Central memory CD8-positive, alpha-beta T cell (primary cell): ENCODE data around the gene WNT7B.

Experiments used
- ATAC-seq: fragments of 150-1000 bp; cut with Tn5 transposase; replicated peaks from 2 replicates; pipeline ENCODE4 v1.10.0; 2022; ENCODE audit warnings: mild to moderate bottlenecking, moderate FRiP score, moderate number of reproducible peaks; ENCODE audit not compliant: poor library complexity, severe bottlenecking; ENCODE audit errors: extremely low read depth
- DNase-seq, 2 donors: peaks; one replicate each; pipeline ENCODE4 v3.0.0; 2021; ENCODE audit warnings: low spot score in 2 of 2
- H3K27ac Mint-ChIP-seq: one replicate; pipeline ENCODE4 v1.8.0; 2022; ENCODE audit warnings: low read depth, mild to moderate bottlenecking, moderate library complexity, mixed read lengths
- H3K27me3 Mint-ChIP-seq: one replicate; pipeline ENCODE4 v1.8.0; 2022; ENCODE audit warnings: mixed read lengths
- H3K36me3 Mint-ChIP-seq: one replicate; pipeline ENCODE4 v1.8.0; 2022; ENCODE audit warnings: mild to moderate bottlenecking, moderate library complexity, mixed read lengths; ENCODE audit not compliant: insufficient read depth
- H3K4me1 Mint-ChIP-seq: one replicate; pipeline ENCODE4 v1.8.0; 2022; ENCODE audit warnings: mixed read lengths
- H3K4me3 Mint-ChIP-seq: one replicate; pipeline ENCODE4 v1.8.0; 2022; ENCODE audit warnings: mild to moderate bottlenecking, moderate library complexity, mixed read lengths
- H3K9me3 Mint-ChIP-seq: one replicate; pipeline ENCODE4 v1.8.0; 2022; ENCODE audit warnings: mixed read lengths

WNT7B gene

GRCh38 chr22:45883811-45884170 is 93.2 kb downstream of the WNT7B start:
- H3K27ac Mint-ChIP-seq = no peak overlapping the region
- peaks cover 1% of the 10 kb centered on the region for H3K36me3 Mint-ChIP-seq
- H3K27me3 Mint-ChIP-seq = peaks cover 41% of the 10 kb centered on the region
- no peaks in the 10 kb centered on the region for H3K9me3 Mint-ChIP-seq
- ATAC-seq = no peak
- H3K4me1 Mint-ChIP-seq = no peaks in the 10 kb centered on the region
- no peak for DNase-seq
- no peak overlapping the region for H3K4me3 Mint-ChIP-seq

- Mint-ChIP-seq H3K27ac (no peak overlapping the region), H3K27me3 (peaks cover 48% of the 10 kb centered on the region), H3K9me3 (no peaks in the 10 kb centered on the region), H3K36me3 (peaks cover 1% of the 10 kb centered on the region), H3K4me3 (no peak overlapping the region), H3K4me1 (no peaks in the 10 kb centered on the region)
- ATAC-seq (no peak), DNase-seq (no peak)
Measured at GRCh38 chr22:45882881-45883810, 93.8 kb downstream of the WNT7B start.

- H3K36me3 Mint-ChIP-seq = peaks cover 1% of the 10 kb centered on the region
- H3K27ac Mint-ChIP-seq = no peak overlapping the region
- no peaks in the 10 kb centered on the region for H3K9me3 Mint-ChIP-seq
- peaks cover 59% of the 10 kb centered on the region for H3K27me3 Mint-ChIP-seq
- H3K4me1 Mint-ChIP-seq = no peaks in the 10 kb centered on the region
- no peak overlapping the region for H3K4me3 Mint-ChIP-seq
- DNase-seq (no peak), ATAC-seq (no peak)
Measured at GRCh38 chr22:45881524-45881875, 95.5 kb downstream of the WNT7B start.

GRCh38 chr22:45880716-45881523 is 96.0 kb downstream of the WNT7B start:
- no peak overlapping the region for H3K4me3 Mint-ChIP-seq
- H3K4me1 Mint-ChIP-seq = no peaks in the 10 kb centered on the region
- H3K9me3 Mint-ChIP-seq = no peaks in the 10 kb centered on the region
- H3K27ac Mint-ChIP-seq = no peak overlapping the region
- no peak for DNase-seq
- no peak for ATAC-seq
- peaks cover 1% of the 10 kb centered on the region for H3K36me3 Mint-ChIP-seq
- H3K27me3 Mint-ChIP-seq = peaks cover 53% of the 10 kb centered on the region

GRCh38 chr22:45880091-45880715 is 96.8 kb downstream of the WNT7B start:
- Mint-ChIP-seq H3K4me3 (no peak overlapping the region), H3K27ac (no peak overlapping the region), H3K36me3 (peaks cover 1% of the 10 kb centered on the region)

GRCh38 chr22:45879552-45879949 is 97.4 kb downstream of the WNT7B start:
- ATAC-seq = no peak
- Mint-ChIP-seq H3K27me3 (peaks cover 49% of the 10 kb centered on the region), H3K27ac (no peak overlapping the region), H3K4me3 (no peak overlapping the region), H3K36me3 (peaks cover 1% of the 10 kb centered on the region), H3K9me3 (no peaks in the 10 kb centered on the region), H3K4me1 (no peaks in the 10 kb centered on the region)
- DNase-seq = no peak

More at GRCh38 chr22:45880091-45880715, 96.8 kb downstream of the WNT7B start:
- Mint-ChIP-seq H3K4me1 (no peaks in the 10 kb centered on the region), H3K27me3 (peaks cover 49% of the 10 kb centered on the region), H3K9me3 (no peaks in the 10 kb centered on the region)
- ATAC-seq (no peak), DNase-seq (no peak)

GRCh38 chr22:45878901-45879551 is 97.9 kb downstream of the WNT7B start:
- ATAC-seq (no peak), DNase-seq (no peak)
- no peak overlapping the region for H3K4me3 Mint-ChIP-seq
- no peaks in the 10 kb centered on the region for H3K9me3 Mint-ChIP-seq
- no peak overlapping the region for H3K27ac Mint-ChIP-seq
- peaks cover 1% of the 10 kb centered on the region for H3K36me3 Mint-ChIP-seq
- peaks cover 49% of the 10 kb centered on the region for H3K27me3 Mint-ChIP-seq
- no peaks in the 10 kb centered on the region for H3K4me1 Mint-ChIP-seq

- Mint-ChIP-seq H3K9me3 (peaks cover under 1% of the 10 kb centered on the region), H3K4me3 (no peak overlapping the region), H3K27ac (no peak overlapping the region), H3K27me3 (peaks cover 49% of the 10 kb centered on the region), H3K36me3 (peaks cover 1% of the 10 kb centered on the region), H3K4me1 (no peaks in the 10 kb centered on the region)
- DNase-seq (no peak), ATAC-seq (no peak)
Measured at GRCh38 chr22:45878051-45878781, 98.7 kb downstream of the WNT7B start.

- peaks cover 46% of the 10 kb centered on the region for H3K27me3 Mint-ChIP-seq
- H3K4me3 Mint-ChIP-seq = no peak overlapping the region
- no peak for DNase-seq
Measured at GRCh38 chr22:45877651-45878050, 99.3 kb downstream of the WNT7B start.

GRCh38 chr22:45877036-45877380 is 100.0 kb downstream of the WNT7B start:
- no peak overlapping the region for H3K4me3 Mint-ChIP-seq
- H3K4me1 Mint-ChIP-seq = no peaks in the 10 kb centered on the region
- DNase-seq (no peak), ATAC-seq (no peak)
- H3K27ac Mint-ChIP-seq = no peak overlapping the region
- H3K36me3 Mint-ChIP-seq = peaks cover 1% of the 10 kb centered on the region
- peaks cover 40% of the 10 kb centered on the region for H3K27me3 Mint-ChIP-seq
- H3K9me3 Mint-ChIP-seq = peaks cover 8% of the 10 kb centered on the region

More at GRCh38 chr22:45877651-45878050, 99.3 kb downstream of the WNT7B start:
- H3K9me3 Mint-ChIP-seq = peaks cover 6% of the 10 kb centered on the region
- H3K27ac Mint-ChIP-seq = no peak overlapping the region
- H3K36me3 Mint-ChIP-seq = peaks cover 1% of the 10 kb centered on the region
- no peaks in the 10 kb centered on the region for H3K4me1 Mint-ChIP-seq
- ATAC-seq = no peak

GRCh38 chr22:45876136-45877035 is 100.6 kb downstream of the WNT7B start:
- peaks cover 8% of the 10 kb centered on the region for H3K9me3 Mint-ChIP-seq
- peaks cover 40% of the 10 kb centered on the region for H3K27me3 Mint-ChIP-seq
- no peaks in the 10 kb centered on the region for H3K36me3 Mint-ChIP-seq
- ATAC-seq (no peak), DNase-seq (no peak)
- H3K27ac Mint-ChIP-seq = no peak overlapping the region
- no peak overlapping the region for H3K4me3 Mint-ChIP-seq
- no peaks in the 10 kb centered on the region for H3K4me1 Mint-ChIP-seq
